ENCODE measurements around the gene PODXL.

- TF ChIP-seq CTCF (IDR thresholded peaks at IDR 0.05 in 2 of 3, conservative IDR thresholded peaks at IDR 0.05 in 1 of 3; ENCODE audit: borderline replicate concordance in 1 of 3, insufficient read depth in 1 of 3, low read depth in 2 of 3, low read length in 2 of 3): no peak
- no peak for TF ChIP-seq EZH2phosphoT487 (IDR thresholded peaks at IDR 0.05; ENCODE audit: borderline replicate concordance)
- TF ChIP-seq SRF (IDR thresholded peaks at IDR 0.05; ENCODE audit: low read depth): no peak
- no peak for TF ChIP-seq TCF7L2 (IDR thresholded peaks at IDR 0.05; ENCODE audit: borderline replicate concordance, extremely low read depth, insufficient read depth, insufficient read length)
- TF ChIP-seq RAD21 (IDR thresholded peaks at IDR 0.05; ENCODE audit: low read depth): no peak
- TF ChIP-seq POLR2A (IDR thresholded peaks at IDR 0.05; ENCODE audit: borderline replicate concordance, extremely low read depth, insufficient read depth, insufficient read length): no peak
- TF ChIP-seq REST (IDR thresholded peaks at IDR 0.05; ENCODE audit: low read depth): no peak
- TF ChIP-seq YY1 (IDR thresholded peaks at IDR 0.05; ENCODE audit: extremely low read depth, insufficient replicate concordance, low read depth, low read length): no peak
- no peak for TF ChIP-seq POLR2AphosphoS5 (IDR thresholded peaks at IDR 0.05; ENCODE audit: low read depth, low read length)
These were observed 826 bp downstream of the PODXL start for GRCh38 chr7:131555552-131556052.

Measured in HCT116 (cell line).